Left cardiac atrium (tissue), 4 donors: ENCODE results near the gene ACYP2. TPM values are rescaled to one million over a fixed set of nuclear protein-coding genes. Genes with fewer than 3 reads are reported as not detected.
"Not testable (repeated sequence)": the region's sequence is repeated elsewhere in the genome, so short reads cannot be mapped to it uniquely, and the experiment has no call there.

Source experiments
- ATAC-seq, 2 donors: fragments of 200-7000 bp; cut with Tn5 transposase; one replicate each; pipeline ENCODE4 v1.9.1; 2020; ENCODE audit warnings: mild to moderate bottlenecking in 2 of 2, moderate library complexity in 2 of 2
- DNase-seq: peaks from one replicate; pipeline ENCODE4 v3.0.0-alpha.2; 2020
- intact Hi-C, 2 donors: fragments of 100-400 bp; cut with DNase I; formaldehyde crosslinking; loops; one replicate each; pipeline versions ENCODE4 v1.14.1 to v1.15.1; 2022 to 2023
- total RNA-seq, 2 donors: library from RNA; stranded (reverse); fragmentation: NEBNext Ultra II Directional; extraction: Animal tissue kit (Norgen Biotek cat#: 25700); gene quantifications; one replicate each; pipeline ENCODE4 v1.2.1, GENCODE V29; 2021
- donor health status: DM: no; HTN: yes; CAD: no.
- donor health status: DM: no; HTN: yes; CAD: no; lungs with severe emphysema.
- donor health status: DM: yes; HTN: yes; CAD: no.
- donor health status: Dilated cardiomyopathy.

The ACYP2 gene
- total RNA-seq, 2 donors from 2014 or later = 43.0 to 43.2 TPM

- intact Hi-C loops = no loop called here
- ATAC-seq = no peak
Measured at GRCh38 chr2:54254180-54254579, 138.8 kb downstream of the ACYP2 start.

GRCh38 chr2:54255230-54256090 lies 140.0 kb downstream of the ACYP2 start:
- DNase-seq (no peak), ATAC-seq (no peak)
- intact Hi-C loops = no loop called here

More at GRCh38 chr2:54254180-54254579, 138.8 kb downstream of the ACYP2 start:
- no peak for DNase-seq

- intact Hi-C loops = no loop called here
- ATAC-seq (no peak), DNase-seq (no peak)
Measured at GRCh38 chr2:54256091-54256694, 140.8 kb downstream of the ACYP2 start, which contains the start of gene TSPYL6. Gene TSPYL6 (minus strand): TSS chr2:54256229. CDS start chr2:54256151, 78 bp downstream.

GRCh38 chr2:54258166-54258565 lies 142.8 kb downstream of the ACYP2 start:
- DNase-seq (no peak), ATAC-seq (peak in 1 of 2 donors; percentile 15)
- intact Hi-C loops = no loop called here

DNA sequence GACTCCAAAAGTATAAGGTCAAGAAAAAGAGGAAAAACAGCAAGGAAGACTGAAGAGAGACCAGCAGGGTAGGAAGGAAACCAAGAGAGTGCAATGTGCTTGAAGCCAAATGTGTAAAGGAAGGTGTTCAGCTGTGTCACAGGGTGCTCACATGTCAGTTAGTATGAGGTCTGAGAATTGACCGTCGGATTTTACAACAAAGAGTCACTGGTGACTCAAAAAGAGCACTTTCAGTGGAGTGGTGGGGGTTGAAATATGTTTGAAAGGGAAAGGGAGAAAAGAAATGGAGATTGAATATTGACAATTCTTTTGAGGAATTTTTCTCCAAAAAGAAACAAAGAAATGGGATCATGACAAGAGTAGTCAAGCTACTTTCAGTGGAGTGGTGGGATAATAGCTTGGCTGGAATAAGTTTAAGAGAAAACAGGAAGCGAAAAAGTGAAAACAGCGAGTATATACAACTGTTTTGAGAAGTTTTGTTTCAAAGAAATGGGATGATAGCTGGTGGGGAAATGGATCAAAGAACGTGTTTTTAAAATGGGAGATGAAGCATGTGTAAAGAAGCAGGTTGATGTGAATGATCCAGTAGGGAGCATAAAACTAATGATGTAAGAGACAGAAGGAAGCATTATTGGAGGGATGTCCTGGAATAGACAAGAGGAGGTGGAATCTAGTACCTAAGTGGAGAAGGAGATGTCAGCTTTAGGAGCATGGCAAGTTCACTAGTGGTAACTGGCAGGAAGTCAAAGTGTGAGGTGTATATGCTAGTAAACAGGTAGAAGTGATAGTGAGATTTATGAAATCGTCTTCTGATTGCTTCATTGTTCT lies 144.2 kb downstream of the ACYP2 start:
- no peak for ATAC-seq
- intact Hi-C loops = no loop called here
- no peak for DNase-seq

GRCh38 chr2:54260241-54260595 lies 144.8 kb downstream of the ACYP2 start:
- intact Hi-C loops = no loop called here
- DNase-seq (no peak), ATAC-seq (no peak)

DNA sequence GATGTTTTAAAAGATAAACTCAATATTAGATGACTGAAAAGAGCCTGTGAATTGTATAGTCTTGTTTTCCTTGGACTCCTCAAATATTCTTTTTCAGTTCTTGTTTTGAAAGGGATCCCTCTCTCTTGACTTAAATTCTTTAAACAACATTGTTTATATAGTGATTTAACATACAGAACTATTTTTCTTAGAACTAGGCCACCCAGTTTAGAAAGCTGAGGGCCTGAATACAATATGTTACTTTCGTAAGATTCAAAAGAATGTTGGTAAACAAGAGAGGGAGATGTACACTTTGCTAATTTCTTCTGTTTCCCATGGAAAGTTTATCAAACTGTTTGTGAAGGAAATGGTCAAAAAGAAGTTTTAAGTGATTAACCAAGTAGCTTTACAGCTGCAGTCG lies 146.1 kb downstream of the ACYP2 start:
- no peak for DNase-seq
- no peak for ATAC-seq
- intact Hi-C loops = no loop called here

GRCh38 chr2:54262015-54262765 lies 146.8 kb downstream of the ACYP2 start:
- intact Hi-C loops = no loop called here
- ATAC-seq (peak in 1 of 2 donors; percentile 36), DNase-seq (no peak)

DNA sequence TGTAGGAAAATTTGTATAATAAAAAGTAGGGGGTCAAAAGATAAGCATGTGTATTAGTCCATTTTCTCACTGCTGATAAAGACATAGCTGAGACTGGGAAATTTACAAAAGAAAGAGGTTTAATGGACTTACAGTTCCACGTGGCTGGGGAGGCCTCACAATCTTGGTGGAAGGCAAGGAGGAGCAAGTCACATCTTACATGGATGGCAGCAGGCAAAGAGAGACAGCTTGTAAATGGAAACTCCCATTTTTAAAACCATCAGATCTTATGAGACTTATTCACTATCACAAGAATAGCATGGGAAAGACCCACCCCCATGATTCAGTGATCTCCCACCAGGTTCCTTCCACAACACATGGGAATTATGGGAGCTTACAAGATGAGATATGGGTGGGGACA lies 149.7 kb downstream of the ACYP2 start:
- DNase-seq, ATAC-seq, intact Hi-C loops: not testable (repeated sequence)

DNA sequence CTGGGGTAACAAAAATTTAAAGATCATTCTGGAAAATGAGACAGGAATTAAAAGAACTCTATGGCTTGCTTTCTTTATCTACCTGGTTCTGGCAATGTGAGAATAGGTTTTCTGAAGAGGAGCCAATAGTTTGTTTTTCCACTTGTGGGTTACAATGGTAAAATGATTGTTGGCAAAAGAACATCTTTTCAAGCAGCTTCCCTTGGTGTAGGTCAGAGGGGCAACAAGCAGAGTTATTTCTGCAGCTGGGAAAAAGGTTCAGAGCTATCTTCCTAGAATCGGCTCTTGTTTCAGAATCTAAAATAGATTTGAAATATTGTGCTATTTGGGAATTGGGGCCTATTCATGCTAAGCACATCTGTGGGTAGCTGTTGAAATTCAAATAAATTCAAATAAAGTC lies 152.2 kb downstream of the ACYP2 start:
- DNase-seq = no peak
- intact Hi-C loops = no loop called here
- ATAC-seq = no peak

GRCh38 chr2:54271189-54271588 lies 155.8 kb downstream of the ACYP2 start:
- ATAC-seq (no peak), DNase-seq (no peak)
- intact Hi-C loops = no loop called here

DNA sequence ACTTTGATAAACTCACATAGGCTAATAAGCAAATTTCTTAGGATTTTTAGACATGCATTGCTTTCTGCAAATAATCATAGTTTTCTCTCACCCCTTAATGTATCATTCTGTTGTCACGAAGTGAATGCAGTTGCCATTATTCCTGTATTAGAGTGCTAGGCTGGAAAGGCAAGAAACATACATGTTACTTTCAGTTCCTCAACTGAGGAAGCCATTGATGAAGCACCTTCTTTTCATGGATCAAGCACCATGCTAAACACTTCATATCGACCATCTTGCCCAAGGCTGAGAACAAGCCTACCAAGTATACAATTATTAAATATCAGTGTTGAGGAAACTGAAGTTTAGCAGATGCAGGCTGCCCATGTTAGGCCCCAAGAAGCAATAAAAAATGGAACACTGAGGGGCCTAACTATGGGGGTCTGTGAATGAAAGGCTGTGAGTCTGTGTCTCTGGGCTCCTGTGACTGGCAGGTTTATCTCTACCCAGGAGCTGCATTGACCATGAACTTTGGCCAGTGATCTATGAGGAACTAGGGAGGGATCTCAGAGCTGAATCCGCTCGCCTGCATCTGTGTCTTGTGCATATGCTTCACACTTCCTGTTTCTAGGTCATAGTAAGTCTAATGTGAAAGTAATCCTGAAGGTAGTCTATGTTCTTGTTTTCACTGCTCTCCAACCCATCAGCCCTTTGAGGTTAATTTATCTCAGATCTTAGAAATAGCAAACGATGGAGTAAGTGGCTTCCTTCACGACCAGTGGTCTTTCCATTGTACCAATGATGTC lies 156.6 kb downstream of the ACYP2 start:
- intact Hi-C loops = no loop called here
- ATAC-seq = no peak
- DNase-seq = no peak

DNA sequence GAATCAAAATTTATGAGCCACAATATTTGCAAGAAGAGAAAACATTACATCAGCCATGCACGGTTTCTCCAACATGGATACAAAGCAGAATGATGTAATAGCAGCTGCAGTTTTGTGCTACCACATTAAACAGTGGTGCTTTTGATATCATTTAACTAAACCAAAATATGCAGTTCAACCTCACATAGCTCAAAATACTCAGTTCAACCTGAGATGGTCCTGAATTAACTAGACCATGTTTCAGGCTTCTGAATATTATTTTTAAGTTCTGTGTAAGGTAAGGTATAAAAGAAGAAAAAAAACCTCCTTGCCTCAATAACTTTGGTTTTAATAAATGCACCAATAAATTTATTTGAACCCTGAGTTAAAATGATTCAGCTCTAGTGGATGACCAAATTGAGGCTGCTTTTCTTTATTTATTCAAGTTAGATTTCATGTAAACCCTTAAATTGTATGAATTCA lies 159.4 kb downstream of the ACYP2 start:
- peak in 1 of 2 donors; percentile 38 for ATAC-seq
- intact Hi-C loops = no loop called here
- DNase-seq = no peak

GRCh38 chr2:54275541-54275940 lies 160.1 kb downstream of the ACYP2 start:
- DNase-seq (no peak), ATAC-seq (no peak)
- intact Hi-C loops = no loop called here

DNA sequence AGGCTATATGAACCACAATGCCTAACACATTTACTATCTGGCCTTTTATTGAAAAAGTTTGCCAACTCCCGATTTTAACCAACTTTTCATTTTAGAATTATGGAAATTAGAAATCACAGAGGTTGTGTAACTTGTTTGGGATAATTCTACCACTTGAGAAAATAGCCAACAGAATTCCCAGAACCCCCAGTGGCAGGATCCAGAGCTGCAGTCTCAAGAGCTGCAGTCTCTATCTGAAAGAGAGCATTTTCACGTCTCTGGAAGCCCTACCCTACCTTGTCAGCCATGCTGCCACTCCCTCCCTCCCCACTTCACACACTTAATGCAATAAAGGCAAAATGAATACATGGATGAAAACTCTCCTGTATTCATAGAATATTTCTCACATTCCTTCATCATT lies 164.0 kb downstream of the ACYP2 start:
- intact Hi-C loops = no loop called here
- DNase-seq (no peak), ATAC-seq (no peak)

- DNase-seq (no peak), ATAC-seq (no peak)
- intact Hi-C loops = no loop called here
Measured at GRCh38 chr2:54284826-54285225, 169.4 kb downstream of the ACYP2 start.

GRCh38 chr2:54285451-54285850 lies 170.0 kb downstream of the ACYP2 start:
- intact Hi-C loops = no loop called here
- no peak for ATAC-seq
- DNase-seq = no peak

DNA sequence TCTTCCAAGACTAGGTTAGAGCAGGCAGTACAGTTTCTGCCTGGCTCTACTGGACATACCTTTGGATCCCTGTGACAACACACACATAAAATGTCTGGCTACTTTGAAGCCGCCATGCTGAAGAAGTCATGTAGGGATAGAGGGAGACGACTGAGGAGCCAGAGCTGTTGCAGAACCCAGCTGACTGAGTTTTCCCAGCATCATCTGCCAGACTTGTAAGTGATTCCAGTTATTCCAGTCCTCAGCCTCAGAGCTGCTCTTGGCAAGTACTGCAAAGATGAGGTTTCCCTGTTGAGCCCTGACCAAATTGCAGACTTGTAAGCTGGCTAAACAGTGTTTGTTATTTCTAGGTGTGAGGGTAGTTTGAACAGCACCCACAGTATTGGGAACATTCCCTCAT lies 172.1 kb downstream of the ACYP2 start:
- ATAC-seq (peak; percentile 30 to 33), DNase-seq (peak; percentile 23)
- intact Hi-C loops = no loop called here
